HG02759 (cell line): ENCODE measurements around the gene MEIS1.

Experiments
- ATAC-seq: cut with Tn5 transposase; IDR thresholded peaks from one replicate; pipeline ENCODE4 v1.9.1; 2021; ENCODE audit warnings: mild to moderate bottlenecking, moderate library complexity; ENCODE audit not compliant: unreplicated experiment

Gene MEIS1

GRCh38 chr2:66561645-66562303 is 126.8 kb downstream of the MEIS1 start:
- ATAC-seq: no peak

GRCh38 chr2:66562304-66562685 is 127.4 kb downstream of the MEIS1 start:
- ATAC-seq: no peak

- no peak for ATAC-seq
These were observed 128.5 kb downstream of the MEIS1 start for GRCh38 chr2:66563473-66563872.

DNA sequence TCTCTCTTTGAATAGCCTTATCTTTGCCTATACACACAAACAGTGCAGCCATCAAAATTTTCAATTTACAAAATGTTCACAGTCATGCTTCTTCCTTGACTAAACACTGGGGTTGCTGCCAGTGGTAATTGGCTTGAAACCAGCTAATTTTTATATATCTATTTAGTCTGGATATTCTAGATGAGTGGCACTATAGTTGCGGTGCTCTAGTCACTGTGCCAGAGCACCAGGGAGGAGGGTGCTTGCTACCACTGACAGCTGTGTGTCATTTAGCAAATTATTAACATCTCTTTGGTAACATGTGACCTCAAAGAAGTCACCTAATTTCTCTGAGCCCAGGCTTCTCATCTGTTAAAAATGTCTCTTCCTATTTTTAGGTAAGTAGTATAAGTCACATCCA is 130.4 kb downstream of the MEIS1 start:
- ATAC-seq: peak; percentile 49

GRCh38 chr2:66566726-66567399 is 131.9 kb downstream of the MEIS1 start:
- no peak for ATAC-seq

- ATAC-seq: no peak
These were observed 132.8 kb downstream of the MEIS1 start for GRCh38 chr2:66567729-66568128.

- ATAC-seq: no peak
These were observed 133.8 kb downstream of the MEIS1 start for GRCh38 chr2:66568650-66569300.

DNA sequence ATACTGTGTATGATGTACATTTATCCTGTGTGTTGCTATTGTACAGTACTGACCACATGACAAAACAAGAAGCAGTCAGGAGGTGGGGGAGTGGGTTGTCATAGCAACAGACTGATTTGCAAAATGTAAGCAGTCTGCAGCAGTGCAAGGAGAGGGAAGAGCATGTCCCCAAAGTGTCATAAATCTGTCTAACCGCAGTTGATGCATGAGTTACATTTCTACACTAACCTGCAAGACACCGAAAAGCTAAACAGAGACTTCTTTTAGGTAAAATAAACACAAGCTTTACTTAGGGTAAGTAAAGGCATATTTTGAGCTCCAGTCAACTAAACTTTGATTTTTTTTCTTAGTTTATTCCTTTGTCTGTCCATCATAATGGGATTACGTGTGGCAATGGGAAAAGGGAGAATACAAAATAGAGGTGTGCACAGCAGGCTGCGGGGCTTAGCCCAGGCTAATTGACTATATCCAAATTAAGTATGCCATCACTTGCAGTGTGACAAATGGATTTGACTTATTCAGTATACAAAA is 134.5 kb downstream of the MEIS1 start:
- ATAC-seq: no peak

DNA sequence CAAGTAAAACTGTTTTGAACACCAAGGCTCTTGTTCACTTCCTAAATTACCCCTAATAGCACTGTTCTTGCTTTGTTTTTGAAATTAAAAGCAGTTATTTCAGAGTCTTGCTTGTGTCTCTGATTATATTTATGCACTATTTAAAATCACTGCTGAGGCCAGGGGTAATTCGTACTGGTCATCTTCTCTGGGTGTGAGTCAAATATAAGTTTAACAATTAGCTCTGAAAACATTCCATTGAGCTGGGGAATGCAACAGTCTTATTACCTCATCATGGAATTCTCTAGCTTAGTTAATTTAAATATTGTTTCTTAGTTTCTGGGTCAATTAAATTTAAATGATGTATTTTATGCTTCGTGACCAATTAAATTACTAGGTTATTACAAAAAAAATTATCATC is 135.0 kb downstream of the MEIS1 start:
- ATAC-seq: no peak

DNA sequence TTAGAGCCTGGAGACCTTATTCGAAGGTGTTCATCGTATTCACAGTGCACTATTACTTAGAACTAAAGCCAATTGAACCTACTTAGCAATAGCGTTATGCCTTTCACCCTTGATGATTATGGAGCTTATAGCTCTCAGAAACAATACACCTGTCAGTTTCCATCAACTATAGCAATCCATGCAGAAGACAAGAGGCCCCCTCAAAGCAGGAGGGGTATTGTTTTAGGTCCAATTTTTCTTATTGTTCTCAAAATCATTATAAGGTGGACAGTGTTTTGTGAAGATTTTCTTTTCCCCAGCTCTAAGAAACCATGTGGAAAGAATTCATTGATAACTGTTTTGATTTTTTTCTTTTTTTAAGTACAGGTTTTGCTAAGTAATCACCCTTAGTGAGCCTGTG is 135.5 kb downstream of the MEIS1 start:
- no peak for ATAC-seq

DNA sequence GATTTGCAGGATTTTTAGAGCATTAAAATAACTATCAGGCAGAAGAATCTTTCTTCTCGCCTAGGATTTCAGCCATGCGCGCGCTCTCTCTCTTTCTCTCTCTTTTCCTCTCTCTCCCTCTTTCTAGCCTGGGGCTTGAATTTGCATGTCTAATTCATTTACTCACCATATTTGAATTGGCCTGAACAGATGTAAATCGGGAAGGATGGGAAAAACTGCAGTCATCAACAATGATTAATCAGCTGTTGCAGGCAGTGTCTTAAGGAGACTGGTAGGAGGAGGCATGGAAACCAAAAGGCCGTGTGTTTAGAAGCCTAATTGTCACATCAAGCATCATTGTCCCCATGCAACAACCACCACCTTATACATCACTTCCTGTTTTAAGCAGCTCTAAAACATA is 137.0 kb downstream of the MEIS1 start:
- no peak for ATAC-seq

- no peak for ATAC-seq
These were observed 137.5 kb downstream of the MEIS1 start for GRCh38 chr2:66572391-66572790.

- no peak for ATAC-seq
These were observed 138.5 kb downstream of the MEIS1 start for GRCh38 chr2:66573416-66573815.

DNA sequence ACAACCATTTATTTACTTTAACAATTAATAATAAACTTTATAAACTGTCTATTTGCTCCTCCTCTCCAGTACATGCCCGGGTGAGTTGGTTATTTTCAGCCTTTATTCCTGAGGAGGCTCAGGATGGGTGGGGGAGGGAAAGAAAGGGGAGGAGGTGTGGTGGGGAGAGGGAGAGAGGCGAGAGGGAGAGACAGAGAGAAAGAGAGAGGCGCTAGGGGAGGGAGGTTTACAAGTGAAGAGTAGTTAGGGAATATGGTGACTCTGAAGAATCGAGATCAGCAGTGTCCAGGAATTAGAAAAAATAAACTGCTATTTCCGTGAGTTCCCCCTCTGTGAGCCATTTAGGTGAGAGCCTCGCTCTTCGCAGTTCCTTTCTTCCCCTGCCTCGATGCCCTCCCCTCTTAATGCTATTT is 138.9 kb downstream of the MEIS1 start:
- no peak for ATAC-seq

DNA sequence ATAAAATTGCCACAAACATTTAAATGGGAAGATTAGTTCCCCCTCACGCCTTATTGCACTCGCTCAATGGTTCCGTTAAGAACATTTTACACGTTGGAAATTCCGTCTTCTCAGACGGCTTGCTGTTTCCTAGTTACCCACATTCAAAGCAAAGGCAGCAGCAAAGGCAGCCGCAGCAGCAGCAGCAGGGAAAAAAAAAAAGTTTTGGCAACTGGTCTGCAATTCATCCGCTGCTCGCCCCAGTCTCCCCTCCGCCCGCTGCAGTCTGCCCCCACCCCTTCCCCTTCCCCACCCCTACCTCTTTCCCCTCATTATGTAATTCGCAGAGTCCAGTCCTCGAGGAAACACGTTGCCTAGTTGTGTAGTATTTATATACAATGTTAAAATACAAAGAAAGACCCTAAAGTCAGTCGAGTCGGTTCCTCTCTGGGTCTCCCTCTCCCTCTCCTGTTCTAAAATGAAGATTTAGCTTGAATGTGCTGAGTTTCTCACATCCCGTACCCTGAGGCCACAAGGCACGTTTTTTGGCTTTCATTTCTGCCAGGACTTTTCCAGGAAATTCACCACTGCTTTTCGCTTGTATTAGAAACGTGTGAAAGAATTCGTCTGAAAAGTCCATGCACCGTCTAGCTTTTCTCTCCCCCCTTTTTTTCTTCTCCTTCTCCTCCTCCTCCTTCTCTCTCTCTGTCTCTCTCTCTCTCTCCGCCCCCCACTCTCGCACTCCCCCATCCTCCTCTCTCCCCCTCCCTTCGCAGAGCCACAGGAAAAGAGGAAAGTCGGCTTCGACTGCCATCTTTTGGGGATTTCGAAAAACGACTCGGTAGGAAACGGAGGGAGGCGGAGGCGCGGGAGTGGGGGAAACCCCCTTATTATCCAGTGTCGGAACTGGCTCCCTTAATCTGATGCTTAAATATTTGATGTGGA is 140.0 kb downstream of the MEIS1 start:
- ATAC-seq: no peak

GRCh38 chr2:66575625-66576310 is 140.8 kb downstream of the MEIS1 start:
- no peak for ATAC-seq

DNA sequence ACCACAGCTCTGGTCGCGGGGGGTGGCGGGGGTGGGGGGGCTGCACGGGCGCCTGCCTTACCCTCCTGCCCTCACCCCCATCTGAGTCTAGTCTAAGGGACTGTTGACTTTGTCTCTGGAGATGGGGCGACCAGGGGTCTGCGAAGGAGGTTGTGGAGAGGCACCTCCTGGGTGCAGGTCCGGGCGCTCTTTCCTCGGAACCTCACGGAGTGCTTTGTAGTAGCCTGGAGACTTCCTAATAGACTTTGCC is 141.3 kb downstream of the MEIS1 start:
- no peak for ATAC-seq

DNA sequence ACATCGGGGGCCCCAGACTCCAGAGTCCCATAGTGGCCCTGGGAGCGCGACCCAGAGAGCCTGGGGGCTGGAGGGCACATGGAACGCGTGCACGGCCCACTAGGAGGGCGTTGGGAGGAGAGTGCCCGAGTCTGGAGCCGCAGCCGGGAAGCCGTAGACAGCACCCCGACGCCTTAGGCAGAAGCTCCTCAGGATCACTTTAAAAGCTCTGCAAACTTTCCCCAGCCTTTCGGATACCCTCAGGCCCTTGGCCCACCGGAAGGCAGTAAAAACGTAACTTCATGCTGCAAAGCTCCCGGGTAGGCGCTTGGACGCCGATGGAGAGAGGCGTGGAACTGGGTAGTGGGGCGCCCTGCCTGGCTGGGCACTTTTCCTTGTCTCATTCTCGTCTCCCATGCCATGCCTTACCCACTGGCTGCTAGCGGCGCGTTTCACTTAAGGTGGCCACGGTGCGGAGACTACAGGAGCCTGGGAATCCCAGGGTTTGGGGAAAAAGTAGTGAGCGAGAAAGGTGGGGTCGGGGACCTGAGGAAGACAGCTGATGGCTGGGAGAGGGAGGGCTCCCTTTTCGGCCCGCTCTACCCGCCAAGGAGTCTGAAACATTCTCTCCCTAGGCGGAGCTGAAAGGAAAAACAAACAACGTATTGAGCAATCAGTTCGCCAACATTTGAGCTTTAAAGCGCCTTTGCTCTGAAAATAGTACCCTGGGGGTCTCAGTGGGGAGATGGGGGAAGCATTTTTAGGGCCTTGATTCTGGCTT is 141.8 kb downstream of the MEIS1 start:
- no peak for ATAC-seq

GRCh38 chr2:66577321-66578053 is 142.6 kb downstream of the MEIS1 start:
- no peak for ATAC-seq
